GM12864 (cell line): ENCODE results near the gene PSMD14.

Experiments
- DNase-seq: peaks from one replicate; pipeline ENCODE4 v3.0.0-alpha.2; 2011; ENCODE audit warnings: low read depth
- H3K4me3 ChIP-seq: 2 replicates; pipeline ENCODE4 v1.5.1; 2011; ENCODE audit warnings: mild to moderate bottlenecking, low read depth, low read length, control low read depth
- TF ChIP-seq, protein P1 (sequence below): IDR thresholded peaks from 2 replicates; pipeline ENCODE4 v1.5.1; 2011; ENCODE audit warnings: low read depth, mild to moderate bottlenecking, moderate library complexity, low read length, control low read depth, inconsistent platforms; ENCODE audit errors: missing control alignments

The PSMD14 gene

GRCh38 chr2:161434118-161434517 is 125.9 kb downstream of the PSMD14 start:
- no peak overlapping the region for H3K4me3 ChIP-seq
- TF ChIP-seq, protein P1, sequence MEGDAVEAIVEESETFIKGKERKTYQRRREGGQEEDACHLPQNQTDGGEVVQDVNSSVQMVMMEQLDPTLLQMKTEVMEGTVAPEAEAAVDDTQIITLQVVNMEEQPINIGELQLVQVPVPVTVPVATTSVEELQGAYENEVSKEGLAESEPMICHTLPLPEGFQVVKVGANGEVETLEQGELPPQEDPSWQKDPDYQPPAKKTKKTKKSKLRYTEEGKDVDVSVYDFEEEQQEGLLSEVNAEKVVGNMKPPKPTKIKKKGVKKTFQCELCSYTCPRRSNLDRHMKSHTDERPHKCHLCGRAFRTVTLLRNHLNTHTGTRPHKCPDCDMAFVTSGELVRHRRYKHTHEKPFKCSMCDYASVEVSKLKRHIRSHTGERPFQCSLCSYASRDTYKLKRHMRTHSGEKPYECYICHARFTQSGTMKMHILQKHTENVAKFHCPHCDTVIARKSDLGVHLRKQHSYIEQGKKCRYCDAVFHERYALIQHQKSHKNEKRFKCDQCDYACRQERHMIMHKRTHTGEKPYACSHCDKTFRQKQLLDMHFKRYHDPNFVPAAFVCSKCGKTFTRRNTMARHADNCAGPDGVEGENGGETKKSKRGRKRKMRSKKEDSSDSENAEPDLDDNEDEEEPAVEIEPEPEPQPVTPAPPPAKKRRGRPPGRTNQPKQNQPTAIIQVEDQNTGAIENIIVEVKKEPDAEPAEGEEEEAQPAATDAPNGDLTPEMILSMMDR, result no peak
- no peak for DNase-seq

- no peak for DNase-seq
- H3K4me3 ChIP-seq, result no peak overlapping the region
- TF ChIP-seq, protein P1, result no peak
Observed at GRCh38 chr2:161436411-161436810, 128.2 kb downstream of the PSMD14 start.

GRCh38 chr2:161438598-161438997 is 130.4 kb downstream of the PSMD14 start:
- no peak for DNase-seq
- H3K4me3 ChIP-seq, result no peak overlapping the region
- TF ChIP-seq, protein P1, result no peak

- no peak for DNase-seq
Observed at GRCh38 chr2:161445097-161445496, 136.9 kb downstream of the PSMD14 start.

DNA sequence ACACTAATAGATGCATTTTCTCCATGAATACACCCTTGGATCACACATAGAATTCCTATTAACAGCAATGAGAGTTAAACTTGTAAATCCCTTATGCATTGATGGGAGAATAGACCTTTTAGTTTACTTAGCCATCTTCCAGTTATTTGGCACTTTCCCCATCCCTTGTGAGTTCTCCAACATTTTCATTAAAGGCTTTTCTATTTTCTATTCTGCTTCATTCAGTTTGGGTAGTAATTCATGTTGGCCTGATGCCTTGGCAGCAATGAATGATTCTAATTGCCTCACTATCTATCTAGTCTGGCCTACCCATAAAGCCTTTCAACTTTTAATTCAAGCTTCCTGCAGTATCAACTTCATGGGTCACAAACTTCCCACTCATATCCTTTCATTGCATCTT is 140.2 kb downstream of the PSMD14 start:
- no peak for DNase-seq
- H3K4me3 ChIP-seq, result no peak overlapping the region
- TF ChIP-seq, protein P1, result no peak

More at GRCh38 chr2:161445097-161445496, 136.9 kb downstream of the PSMD14 start:
- TF ChIP-seq, protein P1, result no peak
- H3K4me3 ChIP-seq, result no peak overlapping the region
